ENCODE results near the gene ARHGAP45. TPM values are rescaled to one million over a fixed set of nuclear protein-coding genes. Genes with fewer than 3 reads are reported as not detected.
A peak's percentile ranks its signal among the peaks of the same experiment; 100 is the strongest.

The ARHGAP45 gene
- total and polyA plus RNA-seq, 9 of the 15 experiments (the other 6 are each of a cell fraction or from before 2014, with no cell fraction given), result 0.08 to 22.1 (median 4.2) TPM

GRCh38 chr19:1039646-1040475, 27.1 kb upstream of the ARHGAP45 start, which contains the start of gene ABCA7 (continued):
- TF ChIP-seq MXI1 (IDR thresholded peaks at IDR 0.05; ENCODE audit: low read depth, low read length) (0 out of 2 replicates have a peak, but pooled peaks have one; percentile 18), NFE2 (IDR thresholded peaks at IDR 0.05; ENCODE audit: low read depth) (peak; percentile 72), NRF1 (conservative IDR thresholded peaks at IDR 0.05 in 1 of 2, IDR thresholded peaks at IDR 0.05 in 1 of 2) (peak; percentile 97 to 98), PHF8 (IDR thresholded peaks at IDR 0.05; ENCODE audit: borderline replicate concordance, low read length) (peak; percentile 51; the same call in 1 of the 2 replicates), NR4A1 (CRISPR knock-in tag; IDR thresholded peaks at IDR 0.05) (no peak), NR4A1 (tag; IDR thresholded peaks at IDR 0.05) (no peak), ZKSCAN1 (IDR thresholded peaks at IDR 0.05; ENCODE audit: low read depth, low read length) (peak; percentile 20; the same call in 1 of the 2 replicates), ZNF24 (IDR thresholded peaks at IDR 0.05) (peak; percentile 98), POLR2A (conservative IDR thresholded peaks at IDR 0.05) (peak; percentile 67), HDAC1 (IDR thresholded peaks at IDR 0.05) (peak in 1 of 2 experiments; percentile 59; a peak in 1 of 4 replicates), SIRT6 (IDR thresholded peaks at IDR 0.05; ENCODE audit: low read depth, low read length) (peak; percentile 30), SP1 (CRISPR knock-in tag; IDR thresholded peaks at IDR 0.05) (peak; percentile 89), MAX (CRISPR knock-in tag; IDR thresholded peaks at IDR 0.05) (peak; percentile 74), FOXJ3 (CRISPR knock-in tag; IDR thresholded peaks at IDR 0.05) (no peak), THAP12 (CRISPR knock-in tag; IDR thresholded peaks at IDR 0.05) (peak; percentile 6; the same call in 1 of the 2 replicates), AFF1 (IDR thresholded peaks at IDR 0.05; ENCODE audit: low read depth in 1 of 2, partially characterized antibody in 2 of 2) (no peak)
- TF ChIP-seq, protein P1, sequence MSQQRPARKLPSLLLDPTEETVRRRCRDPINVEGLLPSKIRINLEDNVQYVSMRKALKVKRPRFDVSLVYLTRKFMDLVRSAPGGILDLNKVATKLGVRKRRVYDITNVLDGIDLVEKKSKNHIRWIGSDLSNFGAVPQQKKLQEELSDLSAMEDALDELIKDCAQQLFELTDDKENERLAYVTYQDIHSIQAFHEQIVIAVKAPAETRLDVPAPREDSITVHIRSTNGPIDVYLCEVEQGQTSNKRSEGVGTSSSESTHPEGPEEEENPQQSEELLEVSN (IDR thresholded peaks at IDR 0.05; ENCODE audit: borderline replicate concordance in 1 of 2, extremely low read depth in 1 of 2, insufficient read depth in 1 of 2, insufficient read length in 1 of 2, low read depth in 1 of 2, low read length in 1 of 2, poor library complexity in 1 of 2, severe bottlenecking in 1 of 2), result peak; percentile 74 to 89
- TF ChIP-seq, protein P2, sequence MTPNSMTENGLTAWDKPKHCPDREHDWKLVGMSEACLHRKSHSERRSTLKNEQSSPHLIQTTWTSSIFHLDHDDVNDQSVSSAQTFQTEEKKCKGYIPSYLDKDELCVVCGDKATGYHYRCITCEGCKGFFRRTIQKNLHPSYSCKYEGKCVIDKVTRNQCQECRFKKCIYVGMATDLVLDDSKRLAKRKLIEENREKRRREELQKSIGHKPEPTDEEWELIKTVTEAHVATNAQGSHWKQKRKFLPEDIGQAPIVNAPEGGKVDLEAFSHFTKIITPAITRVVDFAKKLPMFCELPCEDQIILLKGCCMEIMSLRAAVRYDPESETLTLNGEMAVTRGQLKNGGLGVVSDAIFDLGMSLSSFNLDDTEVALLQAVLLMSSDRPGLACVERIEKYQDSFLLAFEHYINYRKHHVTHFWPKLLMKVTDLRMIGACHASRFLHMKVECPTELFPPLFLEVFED (CRISPR knock-in tag; conservative IDR thresholded peaks at IDR 0.05), result peak; percentile 59; the same call in 1 of the 2 replicates
